Heart left ventricle (tissue), 13 donors: ENCODE measurements around the gene KLHL26.

Experiments used
- POLR2A ChIP-seq, 2 donors: fragments of 450-650 bp; IDR thresholded peaks; one replicate each; pipeline ENCODE4 v1.6.1; 2017; ENCODE audit warnings: antibody characterized with exemption in 2 of 2, mild to moderate bottlenecking in 2 of 2, moderate library complexity in 2 of 2
- TF ChIP-seq, protein P1 (sequence below), 12 donors: fragments of 200-600 bp; sonication (generic) in 4 of 12; IDR thresholded peaks; one replicate each; pipeline versions ENCODE4 v1.5.0 to v1.8.0; 2018 to 2022; ENCODE audit warnings: antibody characterized with exemption in 12 of 12, mild to moderate bottlenecking in 5 of 12
- donor health status: ischemic (EF 13 %, LVEDD 7.1; RV severe dilation, severe dysfunction).
- donor health status: DM: no; HTN: yes; CAD: no.
- donor health status: DM: no; HTN: no; CAD: no.
- donor health status: ischemic (EF 25% LVEDD 6.9; RV normal size, moderate dysfunction).
- donor health status: ischemic (EF 25% LVEDD 5.7; RV mildly dilated, moderate dysfunction).
- donor health status: ischemic (EF 35%, LVEDD 5.7; RV mildly dilated, moderate dysfunction).
- donor health status: nonischemic (EF 11% LVEDD 7.7; RV severe dilation, severe dysfunction).
- donor health status: DM: yes; HTN: yes; CAD: no.
- donor health status: PGD.
- donor health status: ischemic (EF 29% LVEDD 5.4; RV normal size, mild dysfunction).
- donor health status: nonischemic (EF 23%, LVEDD 6.1; RV moderate dilation, normal function).

DNA sequence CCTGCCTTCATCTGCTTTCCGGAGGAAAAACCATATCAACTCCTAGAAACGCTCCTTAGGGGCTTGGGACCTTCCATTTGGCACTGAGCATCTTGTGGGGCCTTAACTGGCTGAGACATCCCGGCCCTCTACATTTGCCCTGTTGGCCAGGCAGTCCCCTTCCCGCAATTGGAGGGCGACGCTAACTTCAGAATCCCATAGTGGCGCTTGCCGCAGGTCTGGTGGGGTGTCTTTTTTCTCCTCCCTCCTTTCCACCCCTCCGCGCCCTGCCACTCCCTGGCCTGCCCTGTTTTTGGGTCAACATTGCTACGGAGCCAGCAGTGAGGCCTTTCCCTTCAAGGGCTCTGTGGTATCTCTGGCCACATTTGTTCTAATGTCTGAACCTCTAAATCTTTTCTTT is 33.1 kb downstream of the KLHL26 start:
- TF ChIP-seq, protein P1, sequence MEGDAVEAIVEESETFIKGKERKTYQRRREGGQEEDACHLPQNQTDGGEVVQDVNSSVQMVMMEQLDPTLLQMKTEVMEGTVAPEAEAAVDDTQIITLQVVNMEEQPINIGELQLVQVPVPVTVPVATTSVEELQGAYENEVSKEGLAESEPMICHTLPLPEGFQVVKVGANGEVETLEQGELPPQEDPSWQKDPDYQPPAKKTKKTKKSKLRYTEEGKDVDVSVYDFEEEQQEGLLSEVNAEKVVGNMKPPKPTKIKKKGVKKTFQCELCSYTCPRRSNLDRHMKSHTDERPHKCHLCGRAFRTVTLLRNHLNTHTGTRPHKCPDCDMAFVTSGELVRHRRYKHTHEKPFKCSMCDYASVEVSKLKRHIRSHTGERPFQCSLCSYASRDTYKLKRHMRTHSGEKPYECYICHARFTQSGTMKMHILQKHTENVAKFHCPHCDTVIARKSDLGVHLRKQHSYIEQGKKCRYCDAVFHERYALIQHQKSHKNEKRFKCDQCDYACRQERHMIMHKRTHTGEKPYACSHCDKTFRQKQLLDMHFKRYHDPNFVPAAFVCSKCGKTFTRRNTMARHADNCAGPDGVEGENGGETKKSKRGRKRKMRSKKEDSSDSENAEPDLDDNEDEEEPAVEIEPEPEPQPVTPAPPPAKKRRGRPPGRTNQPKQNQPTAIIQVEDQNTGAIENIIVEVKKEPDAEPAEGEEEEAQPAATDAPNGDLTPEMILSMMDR (IDR thresholded peaks at IDR 0.05): no peak
- TF ChIP-seq POLR2A (IDR thresholded peaks at IDR 0.05): no peak
